H1 (cell line): ENCODE data around the gene FASTK. TPM values are rescaled to one million over a fixed set of nuclear protein-coding genes. Genes with fewer than 3 reads are reported as not detected.

Experiments
- ATF2 ChIP-seq: IDR thresholded peaks from 2 replicates; pipeline ENCODE4 v1.6.1; 2012; ENCODE audit warnings: low read length, inconsistent platforms
- ATF3 ChIP-seq: IDR thresholded peaks from 2 replicates; pipeline ENCODE4 v1.6.1; 2011; ENCODE audit warnings: low read depth, mild to moderate bottlenecking, low read length; ENCODE audit not compliant: insufficient read depth
- CHD1 ChIP-seq: IDR thresholded peaks from 2 replicates; pipeline ENCODE4 v1.6.1; 2012; ENCODE audit warnings: low read depth, low read length, improper control_type of control experiment
- CREB1 ChIP-seq: IDR thresholded peaks from 2 replicates; pipeline ENCODE4 v1.6.1; 2012; ENCODE audit warnings: inconsistent platforms
- HDAC2 ChIP-seq, 2 experiments: fragments of 300-600 bp in 1 of 2; sonication (generic) in 1 of 2; IDR thresholded peaks; 2 replicates each; pipeline ENCODE4 v1.6.1; 2011 to 2012; ENCODE audit warnings: low read depth in 2 of 2, low read length in 2 of 2, mild to moderate bottlenecking in 2 of 2, moderate library complexity in 2 of 2, borderline replicate concordance in 1 of 2, inconsistent platforms in 1 of 2
- KDM4A ChIP-seq: IDR thresholded peaks from one replicate; pipeline ENCODE4 v1.7.1; 2012; ENCODE audit warnings: low read depth, mild to moderate bottlenecking, moderate library complexity, low read length, inconsistent platforms; ENCODE audit not compliant: severe bottlenecking
- MAX ChIP-seq: IDR thresholded peaks from 2 replicates; pipeline ENCODE4 v1.6.1; 2012; ENCODE audit warnings: inconsistent platforms
- POLR2A ChIP-seq, 2 experiments: IDR thresholded peaks; 1 replicate in 1 of 2; 2 replicates in 1 of 2; pipeline ENCODE4 v1.6.1; 2011; ENCODE audit warnings: low read depth in 2 of 2, low read length in 2 of 2, mild to moderate bottlenecking in 2 of 2; ENCODE audit errors: control extremely low read depth in 1 of 2
- RXRA ChIP-seq: IDR thresholded peaks from 2 replicates; pipeline ENCODE4 v1.6.1; 2011; ENCODE audit warnings: low read depth, mild to moderate bottlenecking, low read length, moderate library complexity; ENCODE audit not compliant: insufficient read depth
- SIN3A ChIP-seq, 2 experiments: IDR thresholded peaks in 1 of 2; conservative IDR thresholded peaks in 1 of 2; 2 replicates each; pipeline ENCODE4 v1.6.1; 2011 to 2012; ENCODE audit warnings: low read length in 2 of 2, improper control_type of control experiment in 1 of 2, low read depth in 1 of 2, mild to moderate bottlenecking in 1 of 2
- SP2 ChIP-seq: IDR thresholded peaks from 2 replicates; pipeline ENCODE4 v1.6.1; 2012; ENCODE audit warnings: mild to moderate bottlenecking, low read length, inconsistent platforms
- TAF1 ChIP-seq: IDR thresholded peaks from 2 replicates; pipeline ENCODE4 v1.6.1; 2011; ENCODE audit warnings: mild to moderate bottlenecking, low read depth, low read length
- TBP ChIP-seq: IDR thresholded peaks from 2 replicates; pipeline ENCODE4 v1.6.1; 2011; ENCODE audit warnings: low read depth, low read length, improper control_type of control experiment
- polyA plus RNA-seq, 7 experiments: library from polyadenylated mRNA; depleted of rRNA in 3 of 7; stranded (reverse) in 5 of 7; unstranded in 2 of 7; fragments of >200 nt in 5 of 7; fragments of 200-250 nt in 2 of 7; gene quantifications; 1 replicate in 5 of 7; 2 replicates in 1 of 7; 4 replicates in 1 of 7; pipeline versions ENCODE4 v1.2.1 to v1.2.3, GENCODE V29; 2011 to 2013; ENCODE audit warnings: missing spikeins in 2 of 7, mixed read lengths in 2 of 7
- total RNA-seq: library from RNA; stranded (reverse); fragmentation: NEBNext Ultra II Directional; extraction: Animal tissue kit (Norgen Biotek cat#: 25700); gene quantifications from 2 replicates; pipeline ENCODE4 v1.2.1, GENCODE V29; 2021

FASTK gene
- total and polyA plus RNA-seq, 2 of the 8 experiments (the other 6 are each of a cell fraction or from before 2014, with no cell fraction given), result 39.4 to 84.0 TPM

GRCh38 chr7:151085691-151086620 lies 5.3 kb upstream of the FASTK start, which contains the start of gene AGAP3 (continued):
- TF ChIP-seq KDM4A (peak; percentile 59), ATF2 (no peak), CREB1 (0 out of 2 replicates have a peak, but pooled peaks have one; percentile 34), CHD1 (no peak), SIN3A (conservative IDR thresholded peaks at IDR 0.05 in 1 of 2, IDR thresholded peaks at IDR 0.05 in 1 of 2; ENCODE audit: low read depth in 1 of 2, low read length in 2 of 2) (peak; percentile 27 to 73; a peak in 1 of 4 replicates), SP2 (no peak), TAF1 (peak; percentile 43; the same call in 1 of the 2 replicates), RXRA (no peak), HDAC2 (IDR thresholded peaks at IDR 0.05; ENCODE audit: borderline replicate concordance in 1 of 2, low read depth in 2 of 2, low read length in 2 of 2) (peak in 1 of 2 experiments; percentile 58; a peak in 1 of 4 replicates), TBP (0 out of 2 replicates have a peak, but pooled peaks have one; percentile 27), MAX (peak; percentile 33; the same call in 1 of the 2 replicates), ATF3 (no peak), POLR2A (IDR thresholded peaks at IDR 0.05; ENCODE audit: control extremely low read depth in 1 of 2, low read depth in 2 of 2, low read length in 2 of 2) (peak in 1 of 2 experiments; percentile 48; a peak in 1 of 3 replicates)
